ENCODE measurements around the gene CREB5.

GRCh38 chr7:28425496-28425895 is 13.2 kb downstream of the CREB5 start:
- TF ChIP-seq, protein P1, sequence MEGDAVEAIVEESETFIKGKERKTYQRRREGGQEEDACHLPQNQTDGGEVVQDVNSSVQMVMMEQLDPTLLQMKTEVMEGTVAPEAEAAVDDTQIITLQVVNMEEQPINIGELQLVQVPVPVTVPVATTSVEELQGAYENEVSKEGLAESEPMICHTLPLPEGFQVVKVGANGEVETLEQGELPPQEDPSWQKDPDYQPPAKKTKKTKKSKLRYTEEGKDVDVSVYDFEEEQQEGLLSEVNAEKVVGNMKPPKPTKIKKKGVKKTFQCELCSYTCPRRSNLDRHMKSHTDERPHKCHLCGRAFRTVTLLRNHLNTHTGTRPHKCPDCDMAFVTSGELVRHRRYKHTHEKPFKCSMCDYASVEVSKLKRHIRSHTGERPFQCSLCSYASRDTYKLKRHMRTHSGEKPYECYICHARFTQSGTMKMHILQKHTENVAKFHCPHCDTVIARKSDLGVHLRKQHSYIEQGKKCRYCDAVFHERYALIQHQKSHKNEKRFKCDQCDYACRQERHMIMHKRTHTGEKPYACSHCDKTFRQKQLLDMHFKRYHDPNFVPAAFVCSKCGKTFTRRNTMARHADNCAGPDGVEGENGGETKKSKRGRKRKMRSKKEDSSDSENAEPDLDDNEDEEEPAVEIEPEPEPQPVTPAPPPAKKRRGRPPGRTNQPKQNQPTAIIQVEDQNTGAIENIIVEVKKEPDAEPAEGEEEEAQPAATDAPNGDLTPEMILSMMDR (conservative IDR thresholded peaks at IDR 0.05) = no peak
- no peak for TF ChIP-seq EZH2 (IDR thresholded peaks at IDR 0.05; ENCODE audit: low read depth)
